HG02610 (cell line): ENCODE results near the gene OR4A47.
"Not testable (repeated sequence)": the region's sequence is repeated elsewhere in the genome, so short reads cannot be mapped to it uniquely, and the experiment has no call there.

Source experiments
- ATAC-seq: cut with Tn5 transposase; IDR thresholded peaks from one replicate; pipeline ENCODE4 v1.9.1; 2021; ENCODE audit warnings: mild to moderate bottlenecking, moderate library complexity; ENCODE audit not compliant: unreplicated experiment

Gene OR4A47, protein sequence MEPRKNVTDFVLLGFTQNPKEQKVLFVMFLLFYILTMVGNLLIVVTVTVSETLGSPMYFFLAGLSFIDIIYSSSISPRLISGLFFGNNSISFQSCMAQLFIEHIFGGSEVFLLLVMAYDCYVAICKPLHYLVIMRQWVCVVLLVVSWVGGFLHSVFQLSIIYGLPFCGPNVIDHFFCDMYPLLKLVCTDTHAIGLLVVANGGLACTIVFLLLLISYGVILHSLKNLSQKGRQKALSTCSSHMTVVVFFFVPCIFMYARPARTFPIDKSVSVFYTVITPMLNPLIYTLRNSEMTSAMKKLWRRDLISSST

GRCh38 chr11:48488493-48488892 lies at the start of gene OR4A47:
Gene OR4A47, plus strand, starts transcription at chr11:48488793. Its CDS starts 0 bp downstream, at chr11:48488793.
- ATAC-seq: not testable (repeated sequence)

DNA sequence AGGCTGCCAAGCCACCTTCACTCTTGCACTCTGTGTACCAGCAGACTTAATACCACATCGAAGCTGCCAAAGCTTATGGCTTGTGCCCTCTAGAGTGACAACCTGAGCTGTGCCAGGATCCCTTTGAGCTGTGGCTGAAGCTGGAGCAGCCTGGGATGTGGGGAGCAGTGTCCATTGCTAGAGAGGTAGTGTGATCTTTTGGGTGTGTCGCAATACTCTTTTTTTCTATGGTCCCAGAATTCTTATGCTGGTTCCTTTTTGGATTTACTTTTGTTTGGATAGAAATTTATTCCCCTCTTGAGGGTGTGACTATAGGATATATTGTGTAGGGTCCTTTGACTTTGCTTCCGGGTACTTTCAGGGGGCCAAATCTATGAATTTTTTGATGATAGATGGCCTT lies 32.7 kb upstream of the OR4A47 start:
- ATAC-seq: not testable (repeated sequence)

GRCh38 chr11:48473966-48474365 lies 14.6 kb upstream of the OR4A47 start:
- not testable (repeated sequence) for ATAC-seq

GRCh38 chr11:48474703-48475102 lies 13.9 kb upstream of the OR4A47 start:
- ATAC-seq: not testable (repeated sequence)

DNA sequence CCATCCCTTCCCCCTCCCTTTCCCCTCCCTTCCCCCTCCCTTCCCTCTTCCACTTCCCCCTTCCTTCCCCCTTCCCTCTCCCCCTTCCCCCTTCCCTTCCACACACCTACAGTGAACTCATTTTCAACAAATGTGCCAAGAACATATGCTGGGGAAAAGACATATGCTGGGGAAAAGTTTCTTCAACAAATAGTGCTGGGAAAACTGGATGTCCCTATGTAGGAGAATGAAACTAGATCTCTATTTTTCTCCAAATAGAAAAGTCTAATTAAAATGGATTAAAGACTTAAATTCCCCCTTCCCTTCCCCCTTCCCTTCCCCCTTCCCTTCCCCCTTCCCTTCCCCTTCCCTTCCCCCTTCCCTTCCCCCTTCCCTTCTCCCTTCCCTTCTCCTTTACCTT lies 17.6 kb downstream of the OR4A47 start:
- not testable (repeated sequence) for ATAC-seq

GRCh38 chr11:48538991-48539390 lies 50.4 kb downstream of the OR4A47 start:
- no peak for ATAC-seq
